NCI-H460 (cell line): ENCODE results near the gene GCM1. TPM values are rescaled to one million over a fixed set of nuclear protein-coding genes. Genes with fewer than 3 reads are reported as not detected.
"Not testable (repeated sequence)": the region's sequence is repeated elsewhere in the genome, so short reads cannot be mapped to it uniquely, and the experiment has no call there.

Experiments
- DNase-seq: peaks from one replicate; pipeline ENCODE4 v3.0.0-alpha.2; 2016; ENCODE audit warnings: low read depth; ENCODE audit errors: extremely low read depth
- polyA plus RNA-seq: library from polyadenylated mRNA; depleted of rRNA; stranded (reverse); fragments of >200 nt; gene quantifications from 2 replicates; pipeline ENCODE4 v1.2.3, GENCODE V29; 2014; cell fraction: nucleus; rRNA removed
- total RNA-seq: library from RNA; depleted of rRNA; stranded (reverse); fragments of >200 nt; shearing (Covaris generic); gene quantifications from 2 replicates; pipeline ENCODE4 v1.2.3, GENCODE V29; 2014; rRNA removed

The GCM1 gene, protein sequence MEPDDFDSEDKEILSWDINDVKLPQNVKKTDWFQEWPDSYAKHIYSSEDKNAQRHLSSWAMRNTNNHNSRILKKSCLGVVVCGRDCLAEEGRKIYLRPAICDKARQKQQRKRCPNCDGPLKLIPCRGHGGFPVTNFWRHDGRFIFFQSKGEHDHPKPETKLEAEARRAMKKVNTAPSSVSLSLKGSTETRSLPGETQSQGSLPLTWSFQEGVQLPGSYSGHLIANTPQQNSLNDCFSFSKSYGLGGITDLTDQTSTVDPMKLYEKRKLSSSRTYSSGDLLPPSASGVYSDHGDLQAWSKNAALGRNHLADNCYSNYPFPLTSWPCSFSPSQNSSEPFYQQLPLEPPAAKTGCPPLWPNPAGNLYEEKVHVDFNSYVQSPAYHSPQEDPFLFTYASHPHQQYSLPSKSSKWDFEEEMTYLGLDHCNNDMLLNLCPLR
- 0.02 TPM in 1 of 2 replicates, not detected in the other for total RNA-seq
- not detected in 2 replicates for polyA plus RNA-seq

DNA sequence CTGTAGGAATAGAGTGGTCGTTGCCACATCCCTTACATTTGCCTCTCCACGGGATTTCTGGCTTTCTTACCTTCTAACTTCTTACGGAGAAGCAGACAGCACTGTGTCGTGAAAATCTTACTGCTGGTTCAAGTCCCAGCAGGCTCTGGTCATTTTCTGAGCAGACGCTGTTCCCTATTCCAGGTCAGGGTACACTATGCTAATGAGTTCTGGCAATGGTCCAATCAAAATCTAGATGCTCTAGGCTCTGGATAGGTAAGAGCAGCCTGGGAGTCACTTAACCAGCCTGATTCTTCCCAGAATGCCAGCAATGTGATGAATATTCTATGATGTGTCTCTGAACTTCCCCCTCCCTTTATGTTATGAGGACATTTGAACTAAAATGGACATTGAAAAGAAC, at the start of gene GCM1:
TSS of gene GCM1 (minus strand) at position 158 of the 400 bp plus-strand sequence. CDS start 3,209 bp downstream, outside the sequence.
- DNase-seq, result no peak

DNA sequence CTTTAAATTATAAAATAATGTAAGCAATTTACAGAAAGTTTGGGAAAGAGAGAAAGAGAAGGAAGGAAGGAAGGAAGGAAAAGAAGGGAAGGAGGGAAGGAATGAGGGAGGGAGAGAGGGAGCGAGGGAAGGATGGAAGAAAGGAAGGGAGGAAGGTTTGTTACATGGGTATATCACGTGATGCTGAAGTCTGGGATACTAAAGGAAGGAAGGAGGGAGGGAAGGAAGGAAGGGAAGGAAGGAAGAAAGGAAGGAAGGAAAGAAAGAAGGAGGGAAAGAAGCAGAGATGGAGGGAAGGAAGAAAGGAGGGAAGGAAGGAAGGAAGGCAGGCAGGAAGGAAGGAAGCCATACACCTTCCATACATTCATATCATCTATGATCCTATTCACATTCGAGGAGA, 48.9 kb upstream of the GCM1 start:
- DNase-seq, result no peak

DNA sequence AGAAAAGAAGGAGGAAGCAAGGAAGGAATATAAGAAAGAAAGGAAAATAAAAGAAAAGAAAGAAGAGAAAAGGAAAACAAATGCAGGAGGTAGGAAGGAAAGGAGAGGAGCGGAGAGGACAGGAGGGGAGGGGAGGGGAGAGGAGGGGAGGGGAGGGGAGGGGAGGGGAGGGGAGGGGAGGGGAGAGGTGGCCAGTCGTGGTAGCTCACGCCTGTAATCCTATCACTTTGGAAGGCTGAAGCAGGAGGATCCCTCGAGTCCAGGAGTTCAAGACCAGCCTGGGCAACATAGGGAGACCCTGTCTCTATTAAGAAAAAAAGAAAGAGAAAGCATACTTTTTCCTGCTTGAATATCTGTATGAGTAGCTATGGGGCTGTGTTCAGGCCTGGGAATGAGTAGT, 46.4 kb upstream of the GCM1 start:
- no peak for DNase-seq

DNA sequence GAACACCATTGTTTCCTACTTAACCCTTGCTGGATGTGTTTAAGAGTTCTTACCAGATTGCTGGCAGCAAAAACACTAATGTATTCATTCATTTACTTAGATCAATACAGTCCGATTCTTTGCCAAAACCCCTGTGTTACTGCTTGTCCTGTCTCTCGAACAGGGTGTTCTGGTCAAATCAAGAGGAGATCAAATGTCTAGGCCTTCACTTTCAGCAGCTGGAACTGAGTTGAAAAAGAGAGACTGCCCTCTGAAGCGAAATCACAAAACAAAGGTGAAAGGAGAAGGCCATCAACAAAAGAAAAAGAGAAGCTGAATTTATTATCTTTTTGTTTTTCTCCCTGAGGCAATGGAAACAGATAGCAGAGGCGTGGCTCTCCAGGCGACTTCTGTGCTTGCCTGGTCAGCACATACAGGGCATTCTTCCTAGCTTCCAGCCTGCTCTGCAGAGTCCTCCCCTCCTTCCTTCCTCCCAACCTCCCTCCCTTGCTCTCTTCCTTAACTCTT, 44.1 kb upstream of the GCM1 start:
- no peak for DNase-seq

DNA sequence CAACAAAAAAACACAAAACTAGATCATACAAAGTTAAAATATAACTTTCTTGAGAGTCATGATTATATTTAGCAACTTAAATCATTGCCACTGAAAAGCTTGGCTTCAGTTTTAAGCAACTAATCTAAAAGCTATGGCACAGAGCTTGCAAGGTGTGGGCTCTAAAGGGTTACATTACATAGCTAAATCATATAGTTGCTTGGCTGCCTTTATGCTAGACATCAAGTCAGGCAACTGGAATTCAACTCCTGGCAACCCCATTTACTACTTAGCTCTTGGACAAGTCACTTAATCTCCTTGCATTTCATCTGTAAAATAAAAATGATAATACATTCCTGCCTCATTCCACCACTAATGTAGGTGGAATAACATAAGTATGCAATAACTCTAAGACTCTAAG, 40.9 kb upstream of the GCM1 start:
- DNase-seq, result no peak

DNA sequence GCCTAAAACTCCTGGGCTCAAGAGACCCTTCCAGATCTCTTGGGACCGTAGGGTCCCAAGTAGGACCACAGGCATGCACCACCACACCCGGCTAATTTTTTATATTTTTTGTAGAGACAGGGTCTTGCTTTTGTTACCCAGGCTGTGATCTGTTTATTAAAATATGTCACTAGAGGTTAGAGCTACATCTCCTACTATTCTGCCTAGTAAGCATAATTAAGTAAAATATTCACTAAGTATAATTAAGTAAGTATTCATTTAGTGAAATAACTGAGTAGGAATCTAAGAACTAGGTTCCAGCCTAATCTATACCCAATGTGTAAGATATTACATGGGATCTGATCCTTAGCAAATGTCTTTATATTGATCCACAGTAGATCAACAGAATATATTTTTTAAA, 40.2 kb upstream of the GCM1 start:
- no peak for DNase-seq

DNA sequence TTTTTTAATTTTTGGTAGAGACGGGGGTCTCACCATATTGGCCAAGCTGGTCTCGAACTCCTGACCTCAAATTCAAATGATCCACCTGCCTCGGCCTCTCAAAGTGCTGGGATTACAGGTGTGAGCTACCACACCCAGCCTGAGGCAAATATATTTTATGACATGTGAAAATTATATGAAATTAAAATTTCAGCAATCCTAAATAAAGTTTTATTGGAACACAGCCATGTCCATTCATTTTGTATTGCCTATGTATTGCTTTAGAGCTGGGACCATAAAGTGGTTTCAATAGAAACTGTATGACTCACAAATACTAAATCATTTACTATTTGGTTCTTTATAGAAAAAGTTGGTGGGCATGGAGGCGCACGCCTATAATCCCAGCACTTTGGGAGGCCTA, 32.0 kb upstream of the GCM1 start:
- DNase-seq, result no peak

DNA sequence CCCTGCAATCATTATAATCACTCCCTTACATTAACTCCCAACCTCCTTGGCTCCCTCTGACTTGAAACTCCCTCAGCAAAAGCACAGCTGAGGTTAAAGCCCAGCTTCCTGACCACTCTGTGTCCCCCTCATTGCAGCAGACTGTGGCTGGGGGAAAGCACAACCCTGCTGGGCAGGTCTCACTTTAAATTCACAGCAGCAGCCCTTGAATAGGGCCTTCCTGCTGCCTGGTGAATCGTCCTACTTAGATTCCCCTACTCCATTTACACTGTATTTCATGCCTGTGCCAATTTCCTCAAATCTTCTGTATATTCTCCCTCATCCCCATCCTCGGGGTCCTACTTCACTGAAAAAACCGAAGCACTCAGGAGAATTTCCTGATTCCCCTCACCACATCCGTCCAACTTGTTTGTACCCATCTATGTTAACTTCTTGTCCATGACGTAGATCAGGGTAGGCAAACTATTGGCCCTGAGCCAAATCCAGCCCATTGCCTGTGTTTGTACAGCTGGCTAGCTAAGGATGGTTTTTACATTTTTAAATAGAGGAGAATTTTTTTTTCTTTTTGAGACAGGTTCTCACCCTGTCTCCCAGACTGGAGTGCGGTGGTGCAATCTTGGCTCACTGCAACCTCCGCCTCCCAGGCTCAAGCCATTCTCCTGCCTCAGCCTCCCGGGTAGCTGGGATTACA, 31.5 kb upstream of the GCM1 start:
- DNase-seq, result no peak

DNA sequence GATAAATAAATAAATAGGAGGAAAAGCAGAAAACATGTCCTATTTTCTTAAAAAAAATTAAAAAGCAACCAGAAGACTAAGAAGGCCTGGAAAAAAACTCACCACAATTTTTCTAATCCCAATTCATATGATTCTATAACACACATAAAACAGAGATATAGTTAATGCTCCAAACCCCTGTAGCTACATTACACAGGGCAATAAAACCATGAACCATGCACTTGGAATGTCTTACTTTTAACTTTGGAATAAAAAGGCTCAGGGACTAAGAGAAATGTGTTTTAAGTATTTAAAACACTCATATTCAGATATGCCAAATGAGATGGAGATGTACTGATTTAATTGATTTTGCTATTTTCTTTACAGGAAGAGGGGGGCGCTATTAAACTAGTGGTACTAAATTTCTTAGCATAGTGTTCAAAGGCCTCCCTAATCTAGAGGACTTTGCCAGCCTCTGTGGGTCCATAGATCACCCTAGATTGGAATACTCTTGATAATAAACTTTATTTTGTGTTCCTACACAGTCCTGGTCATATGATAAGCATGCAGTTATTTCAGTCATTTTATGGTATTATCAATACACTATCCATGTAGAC, 30.3 kb upstream of the GCM1 start:
- DNase-seq, result no peak

DNA sequence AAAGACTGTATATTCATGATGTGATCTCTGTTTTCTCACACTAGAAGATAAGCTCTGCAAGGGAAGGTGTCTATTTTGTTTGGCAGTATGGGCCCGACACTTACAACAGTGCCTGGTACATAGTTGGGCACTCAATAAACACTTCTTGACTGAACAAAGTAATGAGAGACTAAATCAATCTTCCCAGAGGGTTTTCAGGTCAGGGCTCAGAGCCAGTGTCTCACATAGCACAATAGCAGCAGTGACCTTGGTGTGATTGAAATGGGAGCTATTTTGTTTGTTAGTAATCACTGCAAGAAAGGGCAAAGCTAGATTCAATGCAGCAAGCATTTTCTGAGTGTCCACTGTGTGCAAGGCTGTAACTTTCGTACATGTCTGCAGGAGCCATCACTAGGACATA, 26.4 kb upstream of the GCM1 start:
- DNase-seq, result no peak

DNA sequence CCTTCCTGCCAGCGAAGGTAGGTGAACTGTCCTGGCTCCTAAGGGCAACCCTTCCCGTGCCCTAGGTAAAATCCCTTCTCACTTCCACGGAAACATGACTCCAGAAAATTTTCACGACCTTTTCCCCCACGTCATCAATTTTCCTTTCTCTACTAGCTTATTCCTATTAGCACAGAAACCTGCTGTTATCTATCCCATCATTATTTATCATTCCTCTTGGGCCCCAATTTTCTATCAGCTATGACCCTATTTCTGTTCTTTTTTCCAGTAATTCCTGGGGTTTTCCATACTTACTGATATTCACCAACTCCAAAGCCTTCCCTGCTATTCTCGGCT, 23.8 kb upstream of the GCM1 start:
- DNase-seq, result no peak

DNA sequence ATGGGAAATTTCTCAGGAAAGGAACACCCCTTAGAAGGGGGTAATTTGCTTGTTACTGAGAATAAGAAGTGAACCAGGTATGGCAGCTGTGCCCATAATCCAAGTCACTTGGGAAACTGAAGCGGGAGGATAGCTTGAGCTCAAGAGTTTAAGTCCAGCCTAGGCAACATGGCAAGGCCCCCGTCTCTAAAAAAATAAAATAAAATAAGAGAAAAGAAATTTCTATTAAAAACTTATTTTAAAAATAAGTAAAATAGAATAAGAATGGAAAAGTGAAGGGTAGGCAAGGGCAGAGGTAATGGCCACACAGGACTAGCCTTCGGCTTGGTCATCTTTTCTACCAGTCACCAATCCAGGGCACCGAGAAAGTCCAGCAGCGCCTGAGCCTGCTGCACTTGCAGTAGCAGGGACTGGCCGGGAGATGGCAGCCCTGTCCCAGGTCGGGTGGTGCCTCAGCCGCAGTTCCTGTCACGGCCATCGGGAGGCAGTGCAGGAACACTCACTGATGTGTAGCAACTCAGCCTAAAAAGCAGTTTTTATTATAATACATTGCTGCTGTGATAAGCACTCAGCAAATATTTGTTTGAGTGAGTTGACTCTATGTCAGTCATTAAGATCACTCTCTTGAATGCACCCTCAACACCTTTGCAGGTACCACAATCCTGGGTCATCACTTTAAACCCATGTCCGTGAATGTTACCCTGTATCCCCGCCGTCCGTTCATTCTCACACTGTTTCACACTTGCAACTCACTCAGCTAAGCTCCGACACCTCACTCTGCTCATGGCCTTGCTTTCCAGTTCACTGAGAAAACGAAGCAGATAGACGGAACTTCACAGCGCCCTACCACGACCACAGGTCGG, 23.2 kb upstream of the GCM1 start:
- peak; percentile 69 for DNase-seq

DNA sequence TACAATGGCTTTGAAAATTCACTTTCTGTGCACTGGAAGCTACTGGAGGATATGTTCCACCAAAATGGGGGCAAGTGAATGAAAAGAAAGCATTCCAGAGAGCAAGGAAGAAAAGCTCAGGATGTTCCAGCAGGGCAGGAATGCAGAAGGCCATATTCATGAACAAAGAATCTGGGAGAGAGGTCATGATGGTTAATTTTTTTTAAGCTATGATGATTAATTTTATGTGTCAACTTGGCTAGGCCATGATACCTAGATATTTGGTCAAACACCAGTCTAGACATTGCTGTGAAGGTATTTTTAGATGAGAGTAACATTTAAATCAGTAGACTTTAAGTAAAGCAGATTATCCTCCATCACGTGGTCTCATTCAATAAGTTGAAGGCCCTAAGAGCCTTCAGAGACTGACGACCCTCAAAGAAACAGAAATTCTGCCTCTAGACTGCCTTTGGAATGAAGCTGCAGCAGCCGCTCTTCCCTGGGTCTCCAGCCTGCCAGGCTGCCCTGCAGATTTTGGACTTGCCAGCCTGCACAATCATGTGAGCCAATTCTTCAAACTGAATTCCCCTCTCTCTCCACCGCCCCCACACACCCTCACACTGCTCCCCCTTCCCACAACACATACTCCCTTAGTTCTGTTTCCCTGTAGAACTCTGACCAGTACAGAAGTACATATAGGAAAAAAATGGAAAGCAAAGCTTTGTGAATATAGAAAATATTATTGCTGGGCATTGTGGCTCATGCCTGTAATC, 20.1 kb upstream of the GCM1 start:
- DNase-seq, result no peak

DNA sequence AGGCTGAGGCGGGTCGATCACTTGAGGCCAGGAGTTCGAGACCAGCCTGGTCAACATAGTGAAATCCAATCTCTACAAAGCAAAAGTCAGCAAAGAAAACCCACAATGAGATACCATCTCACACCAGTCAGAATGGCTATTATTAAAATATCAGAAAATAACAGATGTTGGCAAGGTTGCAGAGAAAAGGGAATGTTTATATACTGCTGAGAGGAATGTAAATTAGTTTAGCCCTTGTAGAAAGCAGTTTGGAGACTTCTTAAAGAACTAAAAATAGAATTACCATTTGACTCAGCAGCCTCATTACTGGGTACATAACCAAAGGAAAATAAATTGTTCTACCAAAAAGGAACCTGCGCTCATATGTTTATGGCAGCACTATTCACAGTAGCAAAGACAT, 16.7 kb upstream of the GCM1 start:
- DNase-seq, result no peak

DNA sequence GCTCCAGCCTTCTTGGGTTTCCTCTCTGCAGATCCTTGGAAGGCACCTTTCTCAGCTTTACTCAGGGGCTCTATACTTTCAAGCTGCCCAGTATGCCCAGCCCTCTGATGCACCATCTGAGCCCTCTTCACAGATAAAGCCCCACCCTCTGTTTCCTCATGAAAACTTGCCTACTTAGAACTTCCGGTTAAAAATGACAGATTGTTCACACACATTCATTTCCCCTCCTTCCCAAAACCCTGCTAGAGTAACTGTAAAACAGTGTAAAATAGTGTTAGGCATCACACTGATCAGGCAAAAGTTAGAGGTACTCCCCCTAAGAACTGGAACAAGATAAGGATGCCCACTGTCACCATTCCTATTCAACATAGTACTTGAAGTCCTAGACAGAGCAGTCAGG, 14.0 kb upstream of the GCM1 start:
- no peak for DNase-seq

DNA sequence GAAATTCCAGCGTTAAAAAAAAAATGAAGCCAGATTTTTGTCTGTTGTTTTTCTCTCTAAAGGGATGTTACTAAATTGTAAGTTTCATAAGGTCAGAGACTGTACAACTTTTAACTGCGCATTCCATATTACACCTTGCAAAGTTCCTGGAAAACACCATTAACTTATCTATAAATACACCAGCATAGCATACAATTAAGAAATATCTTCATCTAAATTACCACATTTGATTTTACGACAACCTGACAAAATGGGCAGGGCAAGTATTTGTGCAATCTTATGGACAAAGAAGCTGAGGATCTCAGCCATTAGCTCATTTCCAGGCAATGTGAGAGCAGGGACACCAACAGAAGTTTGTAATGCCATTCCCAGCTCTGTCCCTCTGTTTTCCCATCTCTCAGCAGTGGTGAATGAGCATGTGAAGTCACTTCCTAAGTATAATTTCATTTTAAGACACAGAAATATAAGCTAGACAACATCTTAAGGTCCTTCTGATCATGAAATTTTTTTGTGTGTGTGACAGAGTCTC, 12.9 kb upstream of the GCM1 start:
- DNase-seq, result no peak

DNA sequence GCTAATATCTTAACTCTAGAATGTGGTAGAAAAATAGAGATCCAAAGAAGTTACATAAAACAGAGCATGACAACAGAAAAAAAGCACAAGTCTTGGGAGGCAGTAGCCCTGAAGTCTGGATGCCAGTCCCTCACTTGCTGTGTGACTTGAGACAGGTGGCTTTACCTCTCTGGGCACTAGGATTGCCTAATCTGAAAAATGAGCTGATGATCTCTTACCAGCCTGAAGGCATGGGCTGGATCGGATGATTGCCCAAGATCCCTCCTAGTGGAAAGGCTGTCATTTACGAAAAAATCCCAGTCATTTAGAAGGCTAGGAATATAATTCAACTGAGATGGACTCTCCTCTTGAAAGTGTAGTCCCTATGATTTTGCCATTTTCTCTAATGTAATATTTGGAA, 10.9 kb upstream of the GCM1 start:
- no peak for DNase-seq

DNA sequence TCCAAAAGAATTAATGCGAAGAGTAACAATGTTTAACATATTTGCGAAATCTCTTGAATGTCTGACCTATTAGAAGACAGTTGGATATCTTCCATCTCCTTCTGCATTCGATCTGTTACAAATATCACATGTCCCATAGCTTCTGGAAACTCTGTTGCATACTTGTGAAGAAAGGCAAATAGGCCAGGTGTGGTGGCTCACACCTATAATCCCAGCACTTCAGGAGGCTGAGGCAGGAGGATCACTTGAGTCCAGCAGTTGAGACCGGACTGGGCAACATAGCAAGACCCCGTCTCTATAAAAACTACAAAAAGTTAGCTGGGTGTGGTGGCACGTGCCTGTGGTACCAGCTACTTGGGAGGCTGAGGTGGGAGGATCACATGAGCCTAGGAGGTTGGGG, 9.4 kb upstream of the GCM1 start:
- DNase-seq, result not testable (repeated sequence)

DNA sequence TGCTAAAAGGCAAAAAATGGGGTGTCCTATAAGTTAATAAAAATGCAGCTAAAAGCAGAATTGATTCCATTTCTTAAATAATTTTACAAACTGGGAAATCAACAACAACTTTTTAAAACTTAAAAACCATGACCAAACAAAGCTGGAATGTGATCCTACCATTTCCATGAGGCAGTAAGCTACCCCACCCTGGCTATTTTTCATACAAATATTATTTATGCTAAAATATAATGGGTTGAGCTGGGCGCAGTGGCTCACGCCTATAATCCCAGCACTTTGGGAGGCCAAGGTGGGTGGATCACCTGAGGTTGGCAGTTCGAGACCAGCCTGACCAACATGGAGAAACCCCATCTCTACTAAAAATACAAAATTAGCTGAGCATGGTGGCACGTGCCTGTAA, 6.6 kb upstream of the GCM1 start:
- DNase-seq, result not testable (repeated sequence)

DNA sequence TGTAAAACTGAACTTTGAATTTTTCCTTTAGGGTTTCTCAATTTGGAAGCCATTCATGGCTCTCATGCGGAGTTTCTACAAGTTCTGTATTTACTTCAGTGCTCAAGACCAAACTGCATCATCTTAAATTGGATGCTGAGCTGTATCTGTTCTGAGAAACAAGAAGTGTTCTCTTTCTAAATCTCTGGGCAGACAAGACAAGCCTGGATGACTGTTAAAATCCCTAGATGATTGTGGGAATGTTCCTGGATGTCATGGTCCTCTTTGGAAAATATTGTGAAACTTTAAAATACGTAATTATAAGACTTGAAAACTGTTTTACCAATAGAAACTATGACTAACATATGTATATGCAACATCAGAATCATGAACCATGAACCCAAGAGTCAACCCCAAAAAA, 6.2 kb upstream of the GCM1 start:
- no peak for DNase-seq
